ENCODE data around the gene AP4B1.
"Not testable (repeated sequence)": the region's sequence is repeated elsewhere in the genome, so short reads cannot be mapped to it uniquely, and the experiment has no call there.

The AP4B1 gene

GRCh38 chr1:113854234-113854633, 50.4 kb downstream of the AP4B1 start:
- DNase-seq (ENCODE audit: extremely low read depth, low read depth), result no peak
- no peak overlapping the region for H3K4me3 ChIP-seq (replicated peaks; ENCODE audit: low read depth, low read length)
- TF ChIP-seq CTCF (IDR thresholded peaks at IDR 0.05; ENCODE audit: low read depth, low read length, missing control alignments), result no peak

GRCh38 chr1:113852694-113853093, 51.9 kb downstream of the AP4B1 start:
- DNase-seq (ENCODE audit: extremely low read depth, low read depth); H3K4me3 ChIP-seq (replicated peaks; ENCODE audit: low read depth, low read length): not testable (repeated sequence)

GRCh38 chr1:113850127-113850796, 54.3 kb downstream of the AP4B1 start:
- no peak overlapping the region for H3K4me3 ChIP-seq (replicated peaks; ENCODE audit: low read depth, low read length)
- TF ChIP-seq CTCF (IDR thresholded peaks at IDR 0.05; ENCODE audit: low read depth, low read length, missing control alignments), result no peak
- DNase-seq (ENCODE audit: extremely low read depth, low read depth), result no peak

- DNase-seq (ENCODE audit: extremely low read depth, low read depth), result no peak
- no peak for TF ChIP-seq CTCF (IDR thresholded peaks at IDR 0.05; ENCODE audit: low read depth, low read length, missing control alignments)
- H3K4me3 ChIP-seq (replicated peaks; ENCODE audit: low read depth, low read length), result no peak overlapping the region
Observed at GRCh38 chr1:113849072-113849471, 55.5 kb downstream of the AP4B1 start.

- TF ChIP-seq CTCF (IDR thresholded peaks at IDR 0.05; ENCODE audit: low read depth, low read length, missing control alignments), result no peak
- no peak for DNase-seq (ENCODE audit: extremely low read depth, low read depth)
- no peak overlapping the region for H3K4me3 ChIP-seq (replicated peaks; ENCODE audit: low read depth, low read length)
Observed at GRCh38 chr1:113846391-113847035, 58.1 kb downstream of the AP4B1 start.

All from HFF-Myc (cell line).